Hepatocyte (in vitro differentiated cells): ENCODE measurements around the gene ELL.

Source experiments
- EZH2 ChIP-seq: fragments of 200-600 bp; sonication (generic); IDR thresholded peaks from 2 replicates; pipeline ENCODE4 v1.6.1; 2016; ENCODE audit warnings: antibody characterized with exemption, mild to moderate bottlenecking, borderline replicate concordance
- EZH2phosphoT487 ChIP-seq: fragments of 200-600 bp; sonication (generic); IDR thresholded peaks from one replicate; pipeline ENCODE4 v1.6.1; 2018; ENCODE audit warnings: antibody characterized with exemption, mild to moderate bottlenecking, low read depth, moderate library complexity; ENCODE audit not compliant: unreplicated experiment, severe bottlenecking
- TF ChIP-seq, protein P1 (sequence below): fragments of 200-600 bp; sonication (generic); IDR thresholded peaks from 2 replicates; pipeline ENCODE4 v1.5.1; 2016; ENCODE audit warnings: antibody characterized with exemption, mild to moderate bottlenecking; ENCODE audit not compliant: poor library complexity

DNA sequence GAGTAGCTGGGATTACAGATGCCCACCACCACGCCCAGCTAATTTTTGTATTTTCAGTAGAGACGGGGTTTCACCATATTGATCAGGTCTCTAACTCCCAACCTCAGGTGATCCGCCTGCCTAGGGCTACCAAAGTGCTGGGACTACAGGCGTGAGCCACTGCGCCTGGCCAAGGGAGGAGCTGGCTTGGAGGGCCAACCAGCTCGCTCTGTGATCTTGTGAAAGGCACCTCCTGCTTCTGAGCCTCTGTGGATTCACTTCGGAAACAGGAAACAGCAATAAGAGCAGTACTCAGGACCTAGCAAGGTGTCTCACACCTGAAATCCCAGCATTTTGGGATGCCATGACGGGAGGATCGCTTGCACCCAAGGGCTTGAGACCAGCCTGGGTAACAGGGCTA lies 2.0 kb upstream of the ELL start:
- TF ChIP-seq, protein P1, sequence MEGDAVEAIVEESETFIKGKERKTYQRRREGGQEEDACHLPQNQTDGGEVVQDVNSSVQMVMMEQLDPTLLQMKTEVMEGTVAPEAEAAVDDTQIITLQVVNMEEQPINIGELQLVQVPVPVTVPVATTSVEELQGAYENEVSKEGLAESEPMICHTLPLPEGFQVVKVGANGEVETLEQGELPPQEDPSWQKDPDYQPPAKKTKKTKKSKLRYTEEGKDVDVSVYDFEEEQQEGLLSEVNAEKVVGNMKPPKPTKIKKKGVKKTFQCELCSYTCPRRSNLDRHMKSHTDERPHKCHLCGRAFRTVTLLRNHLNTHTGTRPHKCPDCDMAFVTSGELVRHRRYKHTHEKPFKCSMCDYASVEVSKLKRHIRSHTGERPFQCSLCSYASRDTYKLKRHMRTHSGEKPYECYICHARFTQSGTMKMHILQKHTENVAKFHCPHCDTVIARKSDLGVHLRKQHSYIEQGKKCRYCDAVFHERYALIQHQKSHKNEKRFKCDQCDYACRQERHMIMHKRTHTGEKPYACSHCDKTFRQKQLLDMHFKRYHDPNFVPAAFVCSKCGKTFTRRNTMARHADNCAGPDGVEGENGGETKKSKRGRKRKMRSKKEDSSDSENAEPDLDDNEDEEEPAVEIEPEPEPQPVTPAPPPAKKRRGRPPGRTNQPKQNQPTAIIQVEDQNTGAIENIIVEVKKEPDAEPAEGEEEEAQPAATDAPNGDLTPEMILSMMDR, result no peak
- TF ChIP-seq EZH2, result no peak
- no peak for TF ChIP-seq EZH2phosphoT487
